Lung microvascular endothelial cell (primary cell): ENCODE measurements around the gene ZNF202. TPM values are rescaled to one million over a fixed set of nuclear protein-coding genes. Genes with fewer than 3 reads are reported as not detected.
"Not testable (repeated sequence)": the region's sequence is repeated elsewhere in the genome, so short reads cannot be mapped to it uniquely, and the experiment has no call there.

Experiments
- DNase-seq, 2 donors: peaks; one replicate each; pipeline versions ENCODE4 v3.0.0 to v3.0.0-alpha.2; 2010; ENCODE audit warnings: low read depth in 2 of 2
- total RNA-seq: library from RNA; depleted of rRNA; stranded (reverse); fragments of >200 nt; gene quantifications from 2 replicates; pipeline ENCODE4 v1.2.1, GENCODE V29; 2014

The ZNF202 gene
- total RNA-seq = 2.8 and 5.6 TPM in 2 replicates

- DNase-seq = peak; percentile 93 to 94
Measured at GRCh38 chr11:123741159-123742030, at the start of gene ZNF202. ZNF202 (minus strand) TSS chr11:123741660; CDS start chr11:123730888, 10,772 bp downstream.

- no peak for DNase-seq
Measured at GRCh38 chr11:123783536-123783935, 42.1 kb upstream of the ZNF202 start.

DNA sequence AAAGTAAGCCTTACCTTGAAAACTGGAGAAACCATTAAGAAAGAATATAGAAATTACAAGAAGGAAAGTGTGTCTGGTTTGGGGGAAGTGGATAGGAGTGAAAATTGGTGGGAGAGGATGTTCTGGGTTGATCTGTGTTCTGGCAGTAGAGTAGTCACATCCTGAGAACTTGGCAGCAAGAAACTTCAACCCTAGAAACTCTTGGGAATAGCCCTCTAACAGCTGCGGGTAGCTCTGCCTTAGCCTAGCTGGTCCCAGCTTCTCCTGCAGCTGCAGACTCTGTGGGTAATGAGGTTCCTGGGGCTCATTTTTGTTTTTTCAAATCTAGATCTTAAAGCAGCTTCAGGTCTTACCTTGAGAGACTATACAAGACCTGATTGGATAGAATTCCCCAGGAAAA is 37.1 kb upstream of the ZNF202 start:
- DNase-seq = no peak

GRCh38 chr11:123775715-123776549 is 34.5 kb upstream of the ZNF202 start:
- no peak for DNase-seq

DNA sequence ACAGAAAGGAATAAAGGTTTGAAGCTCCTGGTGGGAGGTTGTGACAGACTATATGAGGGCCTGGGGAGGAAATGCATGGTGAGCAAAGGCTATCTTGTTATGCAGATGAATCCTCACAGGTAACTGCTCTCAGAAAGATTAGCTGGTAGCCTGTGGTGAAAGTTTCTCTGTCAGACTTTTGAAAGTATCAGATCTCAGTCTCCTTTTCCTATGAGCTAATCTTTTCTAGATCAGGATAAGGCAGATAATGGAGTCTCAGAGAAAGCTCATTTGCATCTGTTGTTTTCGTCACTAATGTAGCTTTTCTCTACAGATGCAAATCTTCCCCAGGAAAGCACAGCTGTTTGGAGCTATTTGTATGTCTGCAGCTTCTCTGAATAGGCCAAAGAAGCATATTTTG is 33.8 kb upstream of the ZNF202 start:
- DNase-seq = no peak

DNA sequence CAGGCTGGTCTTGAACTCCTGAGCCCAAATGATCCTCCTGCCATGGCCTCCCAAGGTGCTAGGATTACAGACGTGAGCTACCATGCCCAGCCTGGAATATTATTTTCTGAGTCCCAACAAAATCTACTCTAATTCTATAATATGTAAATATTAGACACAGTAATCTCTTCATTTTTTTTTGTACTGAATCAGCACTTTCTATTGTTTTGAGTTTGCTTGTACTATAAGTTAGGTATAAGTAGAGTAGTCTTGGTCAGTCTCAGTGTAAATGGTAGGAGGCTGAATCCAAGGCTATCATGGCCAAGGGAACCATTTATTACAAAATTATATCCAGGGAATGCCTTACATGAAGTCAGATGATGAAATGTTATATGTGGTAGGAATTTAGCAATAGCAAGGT is 32.5 kb upstream of the ZNF202 start:
- DNase-seq = no peak

GRCh38 chr11:123773026-123773425 is 31.6 kb upstream of the ZNF202 start:
- no peak for DNase-seq

DNA sequence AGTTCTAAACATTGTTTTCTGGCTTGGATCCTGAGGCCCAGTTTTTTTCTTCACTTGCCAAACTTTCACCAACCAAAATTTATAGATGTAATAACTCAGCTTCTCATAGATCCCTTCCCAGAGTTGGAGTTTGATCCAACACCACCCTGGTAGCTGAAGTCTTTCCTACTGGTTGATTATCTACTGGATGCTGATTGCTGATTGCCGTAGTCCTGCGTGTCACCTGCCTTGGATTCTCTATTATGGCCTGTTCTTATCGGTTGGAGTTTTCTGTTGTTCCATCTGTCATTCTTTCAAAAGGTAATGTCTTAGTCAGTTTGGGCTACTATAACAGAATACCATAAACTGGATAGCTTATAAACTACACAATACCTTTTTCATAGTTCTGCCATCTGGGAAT is 30.2 kb upstream of the ZNF202 start:
- DNase-seq = no peak

- DNase-seq = no peak
Measured at GRCh38 chr11:123770712-123771111, 29.3 kb upstream of the ZNF202 start.

GRCh38 chr11:123765601-123766000 is 24.1 kb upstream of the ZNF202 start:
- DNase-seq = no peak

DNA sequence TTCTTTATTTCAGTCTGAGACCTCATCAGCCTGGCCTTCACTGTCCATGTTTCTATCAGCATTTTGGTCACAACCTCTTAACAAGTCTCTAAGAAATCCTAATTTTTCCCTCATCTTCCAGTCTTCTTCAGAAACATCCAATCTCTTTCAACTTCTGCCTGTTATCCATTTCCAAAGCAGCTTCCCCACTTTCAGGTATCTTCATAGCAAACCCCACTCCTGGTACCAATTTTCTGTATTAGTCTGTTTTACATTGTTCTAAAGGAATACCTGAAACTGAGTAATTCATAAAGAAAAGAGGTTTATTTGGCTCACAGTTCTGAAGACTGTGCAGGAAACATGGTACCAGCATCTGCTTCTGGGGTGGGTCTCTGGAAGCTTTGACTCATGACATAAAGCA is 21.0 kb upstream of the ZNF202 start:
- no peak for DNase-seq

- no peak for DNase-seq
Measured at GRCh38 chr11:123760894-123761293, 19.4 kb upstream of the ZNF202 start.

GRCh38 chr11:123757976-123758375 is 16.5 kb upstream of the ZNF202 start:
- DNase-seq = no peak

GRCh38 chr11:123755813-123756212 is 14.4 kb upstream of the ZNF202 start:
- DNase-seq = no peak

- no peak for DNase-seq
Measured at GRCh38 chr11:123755344-123755743, 13.9 kb upstream of the ZNF202 start.

GRCh38 chr11:123754101-123754568 is 12.7 kb upstream of the ZNF202 start, which contains the start of gene OR6X1:
OR6X1 (minus strand) TSS chr11:123754518; CDS start chr11:123754518, 0 bp downstream.
- DNase-seq = no peak

DNA sequence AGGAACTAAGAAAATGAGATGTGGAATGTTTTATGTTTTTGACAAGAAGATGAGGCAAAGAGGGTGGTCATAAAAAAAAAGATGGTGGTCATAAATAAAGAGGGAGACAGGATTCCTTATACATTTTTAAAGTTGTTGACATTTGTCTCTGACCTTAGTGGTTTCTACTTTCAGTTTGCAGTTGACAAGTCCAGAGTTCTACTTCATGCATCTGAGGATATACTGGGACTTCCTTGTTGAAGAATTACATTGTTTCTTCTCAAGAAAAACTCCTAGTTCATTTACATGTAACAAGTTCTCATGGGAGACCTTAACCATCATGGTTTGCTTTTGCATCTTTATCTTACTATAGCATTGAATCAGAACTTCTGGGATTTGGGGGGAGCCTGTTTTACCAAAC is 11.7 kb upstream of the ZNF202 start:
- no peak for DNase-seq

DNA sequence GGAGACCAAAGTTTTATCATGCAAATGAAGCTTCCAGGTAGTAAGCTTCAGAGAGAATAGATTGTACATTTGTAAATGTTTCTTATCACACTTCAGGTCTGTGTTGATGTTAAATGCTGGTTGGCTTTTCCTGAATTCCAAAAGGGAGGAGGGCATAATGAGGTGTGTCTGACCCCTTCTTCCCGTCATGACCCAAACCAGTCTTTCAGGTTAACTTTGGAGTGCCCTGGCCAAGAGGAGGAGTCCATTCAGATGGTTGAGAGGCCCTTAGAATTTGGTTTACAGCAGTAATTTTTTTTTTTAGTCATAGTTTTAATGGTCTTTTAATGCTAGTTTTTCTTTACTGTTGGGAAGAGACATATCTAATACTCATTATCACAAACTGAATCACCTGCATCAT is 10.3 kb upstream of the ZNF202 start:
- DNase-seq = no peak

DNA sequence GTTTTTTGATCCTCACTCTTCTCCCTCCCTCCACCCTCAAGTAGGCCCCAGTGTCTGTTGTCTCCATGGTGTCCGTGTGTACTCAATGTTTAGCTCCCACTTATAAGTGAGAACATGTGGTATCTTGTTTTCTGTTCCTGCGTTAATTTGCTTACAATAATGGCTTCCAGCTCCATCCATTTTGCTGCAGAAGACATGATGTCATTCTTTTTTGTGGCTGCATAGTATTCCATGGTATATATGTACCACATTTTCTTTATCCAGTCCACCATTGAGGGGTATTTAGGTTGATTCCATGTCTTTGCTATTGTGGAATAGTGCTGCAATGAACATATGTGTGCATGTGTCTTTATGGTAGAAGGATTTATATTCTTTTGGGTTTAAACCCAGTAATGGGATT is 6.9 kb upstream of the ZNF202 start:
- not testable (repeated sequence) for DNase-seq

DNA sequence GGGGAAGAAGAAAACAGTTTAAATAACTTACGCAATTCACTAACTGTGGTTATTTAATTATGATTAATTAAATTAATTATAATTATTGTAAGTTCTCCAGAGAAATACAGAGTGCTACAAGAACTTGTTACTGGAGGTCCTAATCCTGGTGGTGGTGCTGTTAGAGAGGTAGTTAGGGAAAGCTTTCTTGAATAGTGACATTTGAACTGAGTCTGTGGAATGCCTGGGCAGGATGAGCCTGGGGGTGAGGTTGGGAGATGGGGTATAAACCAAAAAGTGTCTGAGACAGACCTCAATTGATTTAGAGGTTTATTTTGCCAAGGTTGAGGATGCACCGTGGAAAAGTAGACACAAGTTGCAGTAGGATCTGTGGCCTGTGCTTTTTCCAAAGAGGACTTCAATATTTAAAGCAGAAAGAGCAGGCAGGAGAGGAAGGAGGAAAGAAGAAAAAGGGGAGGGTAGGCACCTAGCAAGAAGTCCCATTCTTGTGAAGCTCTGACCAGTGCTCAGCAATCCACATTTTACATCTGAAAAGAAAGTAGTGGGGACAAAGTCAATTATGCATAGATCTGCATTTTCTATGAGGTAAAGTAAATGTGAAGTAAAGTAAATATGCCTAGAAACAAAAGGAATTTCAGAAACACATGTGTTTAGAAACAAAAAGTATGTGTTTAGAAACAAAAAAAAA is 4.4 kb upstream of the ZNF202 start:
- DNase-seq = no peak

GRCh38 chr11:123742724-123743120 is 1.3 kb upstream of the ZNF202 start:
- DNase-seq = no peak
